H1 (cell line): Measurements from ENCODE around the gene SRPRA. TPM values are rescaled to one million over a fixed set of nuclear protein-coding genes. Genes with fewer than 3 reads are reported as not detected.

Experiments used
- CTCF ChIA-PET: fragments of 300-600 bp; sonication (Branson Sonifier 250); formaldehyde crosslinking; loops from one replicate; lab custom pipeline; 2021; ENCODE audit not compliant: partially characterized antibody; lab: Charles Lee
- POLR2A ChIA-PET: fragments of 300-600 bp; sonication (Branson Sonifier 250); formaldehyde crosslinking; loops from one replicate; lab custom pipeline; 2021; ENCODE audit warnings: inconsistent platforms; ENCODE audit not compliant: partially characterized antibody; lab: Charles Lee
- DNase-seq, 2 experiments: peaks; one replicate each; pipeline versions ENCODE4 v3.0.0 to v3.0.0-alpha.2; 2010 to 2022; ENCODE audit warnings: low spot score in 2 of 2, low read depth in 1 of 2, mixed read lengths in 1 of 2
- FAIRE-seq: peaks from 2 replicates; lab custom pipeline; 2011; peaks lifted over from hg19 to GRCh38; lab: Jason Lieb, UNC
- H2AFZ ChIP-seq: 2 replicates; pipeline ENCODE4 v1.8.1; 2012; ENCODE audit warnings: low read length, inconsistent platforms
- H2AK5ac ChIP-seq: 2 replicates; pipeline ENCODE4 v1.6.1; 2013; ENCODE audit warnings: low read depth, low read length
- H2BK120ac ChIP-seq: replicated peaks from 2 replicates; pipeline ENCODE3; 2013; ENCODE audit warnings: low read depth, low read length, inconsistent platforms
- H2BK12ac ChIP-seq: 2 replicates; pipeline ENCODE4 v1.6.1; 2013; ENCODE audit warnings: low read depth, low read length
- H2BK15ac ChIP-seq: 2 replicates; pipeline ENCODE4 v1.6.1; 2013; ENCODE audit warnings: low read length
- H2BK20ac ChIP-seq: 2 replicates; pipeline ENCODE4 v1.6.1; 2013; ENCODE audit warnings: low read length
- H2BK5ac ChIP-seq: 2 replicates; pipeline ENCODE4 v1.6.1; 2013; ENCODE audit warnings: low read depth, low read length
- H3K14ac ChIP-seq: 2 replicates; pipeline ENCODE4 v1.6.1; 2013; ENCODE audit warnings: inconsistent platforms; ENCODE audit not compliant: insufficient read length
- H3K18ac ChIP-seq: 2 replicates; pipeline ENCODE4 v1.6.1; 2013; ENCODE audit warnings: low read length; ENCODE audit errors: extremely low read depth
- H3K23ac ChIP-seq: 2 replicates; pipeline ENCODE4 v1.6.1; 2013; ENCODE audit warnings: inconsistent platforms; ENCODE audit not compliant: insufficient read length
- H3K23me2 ChIP-seq: 2 replicates; pipeline ENCODE4 v1.6.1; 2013; ENCODE audit warnings: low read depth, low read length
- H3K27ac ChIP-seq: 2 replicates; pipeline ENCODE4 v1.6.1; 2011; ENCODE audit warnings: low read depth, low read length, inconsistent platforms
- H3K27me3 ChIP-seq, 4 experiments: replicated peaks in 1 of 4; 1 replicate in 1 of 4; 2 replicates in 3 of 4; pipeline versions ENCODE4 v1.6.1 to v1.8.1; 2011 to 2013; ENCODE audit warnings: low read length in 3 of 4, mild to moderate bottlenecking in 3 of 4, inconsistent platforms in 2 of 4, mixed read lengths in 2 of 4, moderate library complexity in 1 of 4; ENCODE audit not compliant: control insufficient read depth in 3 of 4, insufficient read depth in 3 of 4; ENCODE audit errors: extremely low read depth in 1 of 4
- H3K36me3 ChIP-seq, 4 experiments: 2 replicates each; pipeline versions ENCODE4 v1.6.1 to v1.8.1; 2011 to 2013; ENCODE audit warnings: mild to moderate bottlenecking in 4 of 4, low read length in 3 of 4, moderate library complexity in 2 of 4, control low read depth in 1 of 4, inconsistent platforms in 1 of 4; ENCODE audit not compliant: insufficient read depth in 4 of 4, control insufficient read depth in 2 of 4
- H3K4ac ChIP-seq: replicated peaks from 2 replicates; pipeline ENCODE3; 2013; ENCODE audit warnings: low read length, low read depth, mixed read lengths, inconsistent platforms; ENCODE audit not compliant: insufficient read length
- H3K4me1 ChIP-seq, 4 experiments: replicated peaks in 1 of 4; 1 replicate in 1 of 4; 2 replicates in 3 of 4; pipeline versions ENCODE4 v1.6.1 to v1.8.1; 2011 to 2013; ENCODE audit warnings: low read length in 3 of 4, inconsistent platforms in 2 of 4, mixed read lengths in 1 of 4; ENCODE audit not compliant: insufficient read depth in 4 of 4, control insufficient read depth in 3 of 4
- H3K4me2 ChIP-seq, 2 experiments: 2 replicates each; pipeline versions ENCODE4 v1.6.1 to v1.8.1; 2011 to 2013; ENCODE audit warnings: low read depth in 2 of 2, low read length in 2 of 2, control low read depth in 1 of 2, inconsistent platforms in 1 of 2, mild to moderate bottlenecking in 1 of 2; ENCODE audit not compliant: insufficient read depth in 1 of 2
- H3K4me3 ChIP-seq, 4 experiments: fragments of 200-600, 300-600 bp in 1 of 4; sonication (generic), shearing (Covaris generic), sonication (Bioruptor Twin) in 1 of 4; 2 replicates each; pipeline versions ENCODE4 v1.5.1 to v1.8.1; 2011 to 2016; ENCODE audit warnings: low read length in 4 of 4, low read depth in 3 of 4, control low read depth in 2 of 4, inconsistent platforms in 2 of 4, mild to moderate bottlenecking in 2 of 4, mixed read lengths in 1 of 4, moderate library complexity in 1 of 4; ENCODE audit not compliant: insufficient read depth in 2 of 4; ENCODE audit errors: extremely low read depth in 1 of 4
- H3K56ac ChIP-seq: replicated peaks from 2 replicates; pipeline ENCODE3; 2013; ENCODE audit warnings: low read depth, mild to moderate bottlenecking, mixed read lengths, low read length, inconsistent platforms; ENCODE audit not compliant: insufficient read length
- H3K79me1 ChIP-seq: 2 replicates; pipeline ENCODE4 v1.6.1; 2013; ENCODE audit warnings: low read depth, low read length, control low read depth
- H3K79me2 ChIP-seq, 2 experiments: 2 replicates each; pipeline versions ENCODE4 v1.6.1 to v1.8.1; 2012 to 2013; ENCODE audit warnings: low read length in 2 of 2, mild to moderate bottlenecking in 2 of 2, inconsistent platforms in 1 of 2; ENCODE audit not compliant: insufficient read depth in 2 of 2, control insufficient read depth in 1 of 2
- H3K9ac ChIP-seq, 4 experiments: replicated peaks in 1 of 4; 1 replicate in 1 of 4; 2 replicates in 3 of 4; pipeline versions ENCODE4 v1.6.1 to v1.8.1; 2011 to 2013; ENCODE audit warnings: low read depth in 3 of 4, low read length in 3 of 4, control low read depth in 2 of 4, mild to moderate bottlenecking in 2 of 4, moderate library complexity in 2 of 4, inconsistent platforms in 1 of 4; ENCODE audit errors: extremely low read depth in 1 of 4
- H3K9me3 ChIP-seq, 2 experiments: 2 replicates each; pipeline versions ENCODE4 v1.6.1 to v1.8.1; 2012 to 2013; ENCODE audit warnings: mild to moderate bottlenecking in 2 of 2, moderate library complexity in 2 of 2, control low read depth in 1 of 2, inconsistent platforms in 1 of 2, low read depth in 1 of 2, low read length in 1 of 2, mixed read lengths in 1 of 2; ENCODE audit not compliant: insufficient read depth in 2 of 2
- H4K20me1 ChIP-seq, 2 experiments: replicated peaks in 1 of 2; 2 replicates each; pipeline versions ENCODE3 to v1.8.1; 2011 to 2013; ENCODE audit warnings: inconsistent platforms in 2 of 2, low read length in 2 of 2, mild to moderate bottlenecking in 1 of 2; ENCODE audit not compliant: insufficient read depth in 2 of 2, control insufficient read depth in 1 of 2
- H4K5ac ChIP-seq: 2 replicates; pipeline ENCODE4 v1.6.1; 2013; ENCODE audit warnings: low read length, low read depth, mixed read lengths, inconsistent platforms; ENCODE audit not compliant: insufficient read length
- H4K8ac ChIP-seq: 2 replicates; pipeline ENCODE4 v1.8.0; 2013; ENCODE audit warnings: mild to moderate bottlenecking, moderate library complexity, low read length, inconsistent platforms; ENCODE audit not compliant: insufficient read depth; ENCODE audit errors: extremely low read depth
- H4K91ac ChIP-seq: replicated peaks from 2 replicates; pipeline ENCODE3; 2013; ENCODE audit warnings: low read length, mixed read lengths, inconsistent platforms; ENCODE audit not compliant: insufficient read length
- ASH2L ChIP-seq: fragments of 200-600, 300-600 bp; sonication (generic); IDR thresholded peaks from one replicate; pipeline ENCODE4 v1.7.1; 2017; ENCODE audit warnings: low read length
- CBX5 ChIP-seq: fragments of 300-800, 300-1000 bp; sonication (generic); IDR thresholded peaks from 2 replicates; pipeline ENCODE4 v1.7.1; 2016; ENCODE audit warnings: antibody characterized with exemption, low read length, low read depth
- HDAC2 ChIP-seq, 2 experiments: fragments of 300-600 bp in 1 of 2; sonication (generic) in 1 of 2; IDR thresholded peaks; 2 replicates each; pipeline ENCODE4 v1.6.1; 2011 to 2012; ENCODE audit warnings: low read depth in 2 of 2, low read length in 2 of 2, mild to moderate bottlenecking in 2 of 2, moderate library complexity in 2 of 2, borderline replicate concordance in 1 of 2, inconsistent platforms in 1 of 2
- KDM4A ChIP-seq: IDR thresholded peaks from one replicate; pipeline ENCODE4 v1.7.1; 2012; ENCODE audit warnings: low read depth, mild to moderate bottlenecking, moderate library complexity, low read length, inconsistent platforms; ENCODE audit not compliant: severe bottlenecking
- KDM5A ChIP-seq: fragments of 200-600 bp; IDR thresholded peaks from 2 replicates; pipeline ENCODE4 v1.7.1; 2012; ENCODE audit warnings: mild to moderate bottlenecking, low read length, inconsistent platforms, mixed read lengths
- MAX ChIP-seq: IDR thresholded peaks from 2 replicates; pipeline ENCODE4 v1.6.1; 2012; ENCODE audit warnings: inconsistent platforms
- PHF8 ChIP-seq: fragments of 200-600 bp; sonication (generic); conservative IDR thresholded peaks from 2 replicates; pipeline ENCODE4 v1.7.1; 2012; ENCODE audit warnings: low read depth, mild to moderate bottlenecking, inconsistent platforms, low read length, moderate library complexity
- SIN3A ChIP-seq, 2 experiments: IDR thresholded peaks in 1 of 2; conservative IDR thresholded peaks in 1 of 2; 2 replicates each; pipeline ENCODE4 v1.6.1; 2011 to 2012; ENCODE audit warnings: low read length in 2 of 2, improper control_type of control experiment in 1 of 2, low read depth in 1 of 2, mild to moderate bottlenecking in 1 of 2
- TBP ChIP-seq: IDR thresholded peaks from 2 replicates; pipeline ENCODE4 v1.6.1; 2011; ENCODE audit warnings: low read depth, low read length, improper control_type of control experiment
- WGBS, 2 experiments: shearing (Covaris generic) in 1 of 2; methylation state at CpG; one replicate each; pipeline versions ENCODE4 v1.1.6 to v1.1.7; 2013 to 2015; ENCODE audit warnings: low lambda C conversion rate in 2 of 2, mixed read lengths in 2 of 2, inconsistent platforms in 1 of 2, low coverage in 1 of 2, missing lambda C conversion rate in 1 of 2; ENCODE audit not compliant: insufficient replicate concordance in 2 of 2, insufficient coverage in 1 of 2, insufficient read length in 1 of 2; ENCODE audit errors: extremely low coverage in 1 of 2, missing lambda C conversion rate in 1 of 2; 5-methylcytosine and 5-hydroxymethylcytosine counted together
- polyA plus RNA-seq, 7 experiments: library from polyadenylated mRNA; depleted of rRNA in 3 of 7; stranded (reverse) in 5 of 7; unstranded in 2 of 7; fragments of >200 nt in 5 of 7; fragments of 200-250 nt in 2 of 7; gene quantifications; 1 replicate in 5 of 7; 2 replicates in 1 of 7; 4 replicates in 1 of 7; pipeline versions ENCODE4 v1.2.1 to v1.2.3, GENCODE V29; 2011 to 2013; ENCODE audit warnings: missing spikeins in 2 of 7, mixed read lengths in 2 of 7
- total RNA-seq: library from RNA; stranded (reverse); fragmentation: NEBNext Ultra II Directional; extraction: Animal tissue kit (Norgen Biotek cat#: 25700); gene quantifications from 2 replicates; pipeline ENCODE4 v1.2.1, GENCODE V29; 2021

The SRPRA gene
- total and polyA plus RNA-seq, 2 of the 8 experiments (the other 6 are each of a cell fraction or from before 2014, with no cell fraction given) = 57.6 to 62.0 TPM

- FAIRE-seq = no peak
- CTCF ChIA-PET = interaction anchor here (2.5 kb wide), 1 partner anchor 11 kb away, joined by 9 read pairs; no protein-coding TSS in a partner anchor
- no peak for TF ChIP-seq HDAC2 (IDR thresholded peaks at IDR 0.05; ENCODE audit: borderline replicate concordance in 1 of 2, low read depth in 2 of 2, low read length in 2 of 2)
- no peak for TF ChIP-seq TBP
- TF ChIP-seq MAX = no peak
- TF ChIP-seq ASH2L = no peak
- TF ChIP-seq SIN3A (conservative IDR thresholded peaks at IDR 0.05 in 1 of 2, IDR thresholded peaks at IDR 0.05 in 1 of 2; ENCODE audit: low read depth in 1 of 2, low read length in 2 of 2) = no peak
- TF ChIP-seq CBX5 = no peak
- TF ChIP-seq KDM5A = no peak
- TF ChIP-seq KDM4A = no peak
- no peak for TF ChIP-seq PHF8
Observed at GRCh38 chr11:126304457-126305075, 35.9 kb upstream of the SRPRA start.

More at GRCh38 chr11:126304457-126305075, 35.9 kb upstream of the SRPRA start:
- Histone ChIP-seq H3K56ac (no peak overlapping the region), H4K8ac (no peak overlapping the region), H3K23ac (no peak overlapping the region), H2BK15ac (0 out of 2 replicates have a peak overlapping the region, but pooled peaks have one; percentile 48), H4K5ac (no peak overlapping the region), H2BK20ac (no peak overlapping the region), H3K14ac (no peak overlapping the region), H3K36me3 (peaks cover 0 to 5% (median 1%) of the 10 kb centered on the region in 4 experiments; a peak in 2 of 8 replicates), H4K20me1 (no peaks in the 10 kb centered on the region), H3K79me1 (peaks cover 2% of the 10 kb centered on the region; the same call in 1 of the 2 replicates), H3K18ac (0 out of 2 replicates have a peak overlapping the region, but pooled peaks have one; percentile 11), H3K79me2 (peaks cover 0 to 10% of the 10 kb centered on the region in 2 experiments; a peak in 2 of 4 replicates), H2BK12ac (peak overlapping the region; percentile 4), H3K4me3 (peak overlapping the region; percentile 63 to 98 (median 86)), H2AFZ (peak overlapping the region; percentile 99; the same call in 1 of the 2 replicates), H3K27me3 (no peaks in the 10 kb centered on the region), H2BK120ac (no peak overlapping the region), H3K27ac (no peak overlapping the region), H3K9me3 (no peaks in the 10 kb centered on the region), H3K4ac (no peak overlapping the region), H3K23me2 (peaks cover 3% of the 10 kb centered on the region), H2BK5ac (peak overlapping the region; percentile 29; the same call in 1 of the 2 replicates), H2AK5ac (0 out of 2 replicates have a peak overlapping the region, but pooled peaks have one; percentile 71), H4K91ac (no peak overlapping the region), H3K4me1 (peaks cover 0 to 5% (median 2%) of the 10 kb centered on the region in 4 experiments; a peak in 4 of 7 replicates), H3K4me2 (peak overlapping the region; percentile 72 to 77), H3K9ac (peak overlapping the region in 3 of 4 experiments; percentile 26 to 92 (median 89); a peak in 5 of 7 replicates)
- no peak for DNase-seq
- POLR2A ChIA-PET = interaction anchor here (0.9 to 2.8 kb wide), 19 partner anchors 8 to 145 kb away, joined by 3 to 11 read pairs (median 4); partner anchors contain the start of genes FOXRED1, SRPRA, ST3GAL4 and TIRAP
- 70% methylated on average over 12 of the region's 12 CpGs; no CpG with 5 or more reads in 1 of the 2 experiments for WGBS, 2 experiments
